OCI-LY1 (cell line): ENCODE results near the gene ASB2.

ENCODE experiments used
- H2AFZ ChIP-seq: fragments of 200-600 bp; sonication (generic), shearing (Covaris generic); 2 replicates; pipeline ENCODE4 v1.6.0; 2014; ENCODE audit warnings: antibody characterized with exemption, mild to moderate bottlenecking, low read length
- H3F3A ChIP-seq: fragments of 200-600 bp; sonication (generic), shearing (Covaris generic); 2 replicates; pipeline ENCODE4 v1.6.0; 2014; ENCODE audit warnings: mild to moderate bottlenecking, antibody characterized with exemption, low read length, moderate library complexity; ENCODE audit not compliant: insufficient read depth
- H3K27ac ChIP-seq: fragments of 200-600 bp; sonication (generic); 2 replicates; pipeline ENCODE4 v1.5.1; 2014; ENCODE audit warnings: low read length, mixed run types, mild to moderate bottlenecking, low read depth; ENCODE audit not compliant: poor library complexity, severe bottlenecking
- H3K27me3 ChIP-seq: fragments of 200-600 bp; sonication (generic); 2 replicates; pipeline ENCODE4 v1.6.0; 2014; ENCODE audit warnings: antibody characterized with exemption, mild to moderate bottlenecking, low read length, moderate library complexity; ENCODE audit not compliant: insufficient read depth
- H3K36me3 ChIP-seq: fragments of 200-600 bp; sonication (generic); 2 replicates; pipeline ENCODE4 v1.6.1; 2014; ENCODE audit warnings: mild to moderate bottlenecking, antibody characterized with exemption, low read length, moderate library complexity, mixed read lengths; ENCODE audit not compliant: insufficient read depth
- H3K4me1 ChIP-seq: fragments of 200-600 bp; sonication (generic); 2 replicates; pipeline ENCODE4 v1.5.1; 2014; ENCODE audit warnings: mild to moderate bottlenecking, low read length, moderate library complexity; ENCODE audit not compliant: insufficient read depth, severe bottlenecking
- H3K4me2 ChIP-seq: fragments of 200-600 bp; sonication (generic), shearing (Covaris generic); 2 replicates; pipeline ENCODE4 v1.6.1; 2014; ENCODE audit warnings: low read length
- H3K4me3 ChIP-seq: fragments of 200-600 bp; sonication (generic); 2 replicates; pipeline ENCODE4 v1.5.1; 2014; ENCODE audit warnings: low read length, low read depth, mild to moderate bottlenecking, mixed read lengths; ENCODE audit not compliant: poor library complexity, severe bottlenecking
- H3K79me2 ChIP-seq: fragments of 200-600 bp; shearing (Covaris generic); 2 replicates; pipeline ENCODE4 v1.6.1; 2016; ENCODE audit warnings: mixed run types, low read length, mixed read lengths; ENCODE audit not compliant: insufficient read depth
- H3K9ac ChIP-seq: fragments of 200-600 bp; sonication (generic), shearing (Covaris generic); 2 replicates; pipeline ENCODE4 v1.6.1; 2014; ENCODE audit warnings: mild to moderate bottlenecking, low read length, mixed read lengths
- H3K9me2 ChIP-seq: fragments of 200-600 bp; sonication (generic), shearing (Covaris generic); 2 replicates; pipeline ENCODE4 v1.6.1; 2014; ENCODE audit warnings: low read depth, mild to moderate bottlenecking, low read length, mixed read lengths
- H3K9me3 ChIP-seq: fragments of 200-600 bp; shearing (Covaris generic); 2 replicates; pipeline ENCODE4 v1.6.1; 2014; ENCODE audit warnings: low read length, mixed read lengths
- H4K20me1 ChIP-seq: fragments of 200-600 bp; sonication (generic), shearing (Covaris generic); 2 replicates; pipeline ENCODE4 v1.6.0; 2016; ENCODE audit warnings: mild to moderate bottlenecking, low read length; ENCODE audit not compliant: insufficient read depth
- EZH2 ChIP-seq: fragments of 200-600 bp; sonication (generic), shearing (Covaris generic); IDR thresholded peaks from 2 replicates; pipeline ENCODE4 v1.8.0; 2017; ENCODE audit warnings: borderline replicate concordance, mixed run types, mild to moderate bottlenecking, antibody characterized with exemption, low read length, moderate library complexity, mixed read lengths
- TF ChIP-seq, protein P1 (sequence below): fragments of 200-600 bp; sonication (generic), shearing (Covaris generic); IDR thresholded peaks from 2 replicates; pipeline ENCODE4 v1.5.1; 2017; ENCODE audit warnings: mild to moderate bottlenecking, antibody characterized with exemption, low read length, moderate library complexity, mixed read lengths

ASB2 gene

DNA sequence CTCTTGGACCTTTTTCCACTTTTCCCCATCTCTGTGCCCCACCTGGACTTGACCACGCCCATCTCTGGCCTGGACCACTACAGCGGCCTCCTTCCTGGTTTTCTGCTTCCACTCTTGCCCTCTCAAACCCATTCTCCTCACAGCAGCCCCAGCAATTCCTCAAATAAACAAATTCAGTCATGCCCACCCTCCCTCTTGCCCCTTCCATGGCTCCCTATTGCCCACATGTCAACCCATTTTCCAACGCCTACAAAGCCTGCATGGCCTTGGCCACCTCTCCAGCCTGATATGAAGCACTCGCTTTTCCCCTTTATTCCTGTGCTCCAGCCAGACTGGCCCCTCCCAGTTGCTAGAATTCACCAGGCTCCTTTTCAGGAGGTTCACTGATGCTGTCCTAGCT, 43.9 kb upstream of the ASB2 start:
- TF ChIP-seq, protein P1, sequence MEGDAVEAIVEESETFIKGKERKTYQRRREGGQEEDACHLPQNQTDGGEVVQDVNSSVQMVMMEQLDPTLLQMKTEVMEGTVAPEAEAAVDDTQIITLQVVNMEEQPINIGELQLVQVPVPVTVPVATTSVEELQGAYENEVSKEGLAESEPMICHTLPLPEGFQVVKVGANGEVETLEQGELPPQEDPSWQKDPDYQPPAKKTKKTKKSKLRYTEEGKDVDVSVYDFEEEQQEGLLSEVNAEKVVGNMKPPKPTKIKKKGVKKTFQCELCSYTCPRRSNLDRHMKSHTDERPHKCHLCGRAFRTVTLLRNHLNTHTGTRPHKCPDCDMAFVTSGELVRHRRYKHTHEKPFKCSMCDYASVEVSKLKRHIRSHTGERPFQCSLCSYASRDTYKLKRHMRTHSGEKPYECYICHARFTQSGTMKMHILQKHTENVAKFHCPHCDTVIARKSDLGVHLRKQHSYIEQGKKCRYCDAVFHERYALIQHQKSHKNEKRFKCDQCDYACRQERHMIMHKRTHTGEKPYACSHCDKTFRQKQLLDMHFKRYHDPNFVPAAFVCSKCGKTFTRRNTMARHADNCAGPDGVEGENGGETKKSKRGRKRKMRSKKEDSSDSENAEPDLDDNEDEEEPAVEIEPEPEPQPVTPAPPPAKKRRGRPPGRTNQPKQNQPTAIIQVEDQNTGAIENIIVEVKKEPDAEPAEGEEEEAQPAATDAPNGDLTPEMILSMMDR = no peak
- TF ChIP-seq EZH2 = no peak
- Histone ChIP-seq H2AFZ (no peak overlapping the region), H3K4me1 (no peaks in the 10 kb centered on the region), H3K4me3 (no peak overlapping the region), H4K20me1 (no peaks in the 10 kb centered on the region), H3K9me3 (no peaks in the 10 kb centered on the region), H3K79me2 (no peaks in the 10 kb centered on the region), H3K9ac (no peak overlapping the region), H3K9me2 (no peaks in the 10 kb centered on the region), H3F3A (no peaks in the 10 kb centered on the region), H3K4me2 (no peak overlapping the region), H3K36me3 (no peaks in the 10 kb centered on the region), H3K27me3 (peaks cover 12% of the 10 kb centered on the region), H3K27ac (no peak overlapping the region)

DNA sequence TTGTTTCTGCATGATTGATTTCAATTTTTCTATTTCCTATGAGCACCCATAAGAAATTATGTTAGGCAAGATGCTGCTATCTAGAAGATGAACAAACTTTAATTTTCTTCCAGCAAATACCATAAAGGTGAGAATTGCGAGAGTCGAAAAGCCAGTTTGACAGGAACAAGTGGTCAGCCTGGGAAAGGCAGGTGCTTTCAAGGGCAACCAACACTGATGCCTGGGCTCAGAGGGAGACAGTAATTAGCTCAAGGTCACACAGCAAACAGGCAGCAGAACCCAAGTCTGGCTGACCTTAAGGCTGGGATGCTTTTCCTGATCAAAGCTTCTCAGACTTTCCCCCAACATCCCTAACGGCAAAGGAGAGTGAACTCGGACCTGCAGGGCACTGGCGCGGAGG, 43.0 kb upstream of the ASB2 start:
- no peak overlapping the region for H3K9ac ChIP-seq
- no peak for TF ChIP-seq EZH2
- TF ChIP-seq, protein P1 = no peak
- no peaks in the 10 kb centered on the region for H3K4me1 ChIP-seq
- no peak overlapping the region for H3K4me3 ChIP-seq
- no peaks in the 10 kb centered on the region for H3F3A ChIP-seq
- H2AFZ ChIP-seq = no peak overlapping the region
- H3K27ac ChIP-seq = no peak overlapping the region
- no peaks in the 10 kb centered on the region for H3K9me3 ChIP-seq
- H3K27me3 ChIP-seq = peaks cover 12% of the 10 kb centered on the region
- H3K79me2 ChIP-seq = no peaks in the 10 kb centered on the region
- no peaks in the 10 kb centered on the region for H3K9me2 ChIP-seq
- no peaks in the 10 kb centered on the region for H4K20me1 ChIP-seq
- no peaks in the 10 kb centered on the region for H3K36me3 ChIP-seq
- H3K4me2 ChIP-seq = no peak overlapping the region

DNA sequence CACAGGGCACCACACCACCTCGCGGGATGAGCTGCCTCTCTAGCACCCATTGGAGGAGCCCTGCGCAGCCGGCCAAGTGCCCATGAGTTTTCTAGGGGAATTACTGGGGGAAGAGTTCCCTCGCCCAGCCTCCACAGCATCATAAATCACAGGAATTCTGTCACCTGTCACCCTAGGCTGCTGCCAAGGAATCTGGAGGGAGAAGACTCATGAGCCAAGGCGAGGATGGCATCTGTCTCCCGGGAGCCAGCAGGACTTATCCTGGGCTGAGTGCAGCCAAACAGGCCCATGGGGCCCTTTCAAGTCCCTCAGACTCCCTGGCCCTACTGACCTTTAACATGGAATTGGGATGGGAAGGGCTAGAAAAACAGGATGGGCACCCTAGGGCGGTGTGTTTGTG, 41.9 kb upstream of the ASB2 start:
- H3K27ac ChIP-seq = no peak overlapping the region
- no peaks in the 10 kb centered on the region for H3K9me3 ChIP-seq
- peaks cover 15% of the 10 kb centered on the region for H3K27me3 ChIP-seq
- H2AFZ ChIP-seq = no peak overlapping the region
- H3K4me2 ChIP-seq = no peak overlapping the region
- H3K4me1 ChIP-seq = no peaks in the 10 kb centered on the region
- H3K4me3 ChIP-seq = no peak overlapping the region
- no peaks in the 10 kb centered on the region for H3F3A ChIP-seq
- no peaks in the 10 kb centered on the region for H3K36me3 ChIP-seq
- H3K79me2 ChIP-seq = no peaks in the 10 kb centered on the region
- no peak overlapping the region for H3K9ac ChIP-seq
- no peaks in the 10 kb centered on the region for H3K9me2 ChIP-seq
- TF ChIP-seq, protein P1 = no peak
- no peak for TF ChIP-seq EZH2
- no peaks in the 10 kb centered on the region for H4K20me1 ChIP-seq
